Brain microvascular endothelial cell (primary cell): ENCODE results near the gene SUSD3.

ENCODE experiments used
- DNase-seq: peaks from one replicate; pipeline ENCODE4 v3.0.0-alpha.2; 2020
- H3K27ac ChIP-seq: fragments of 250-450 bp; sonication (Bioruptor Pico); 2 replicates; pipeline ENCODE4 v1.5.1; 2020; ENCODE audit warnings: mild to moderate bottlenecking, moderate library complexity
- H3K27me3 ChIP-seq: fragments of 250-450 bp; sonication (Bioruptor Pico); replicated peaks from 2 replicates; pipeline ENCODE4 v1.5.1; 2020; ENCODE audit warnings: mild to moderate bottlenecking
- H3K36me3 ChIP-seq: fragments of 250-450 bp; sonication (Bioruptor Pico); replicated peaks from 2 replicates; pipeline ENCODE4 v1.5.1; 2020; ENCODE audit warnings: mild to moderate bottlenecking
- H3K4me3 ChIP-seq: 2 replicates; pipeline ENCODE4 v1.5.1; 2011; ENCODE audit warnings: low read depth, mild to moderate bottlenecking, control low read depth, low read length, moderate library complexity
- CTCF ChIP-seq: IDR thresholded peaks from 2 replicates; pipeline ENCODE4 v1.5.1; 2011; ENCODE audit warnings: low read depth, mild to moderate bottlenecking, moderate library complexity, low read length, control low read depth, inconsistent platforms; ENCODE audit errors: missing control alignments
- in situ Hi-C: cut with HindIII; loops from 2 replicates; pipeline ENCODE4 v1.10.0; 2017; ENCODE audit warnings: low sequenced_read_pairs, low pct_ligation_motif_present

SUSD3 gene

GRCh38 chr9:93091056-93091452 is 32.6 kb downstream of the SUSD3 start:
- DNase-seq = no peak
- no peaks in the 10 kb centered on the region for H3K27me3 ChIP-seq
- H3K36me3 ChIP-seq = no peaks in the 10 kb centered on the region
- H3K27ac ChIP-seq = no peak overlapping the region
- in situ Hi-C loops = no loop called here
- no peak for TF ChIP-seq CTCF
- no peak overlapping the region for H3K4me3 ChIP-seq

GRCh38 chr9:93091453-93092081 is 33.1 kb downstream of the SUSD3 start:
- no peak for TF ChIP-seq CTCF
- in situ Hi-C loops = no loop called here
- Histone ChIP-seq H3K27me3 (no peaks in the 10 kb centered on the region), H3K27ac (peak overlapping the region; percentile 29), H3K36me3 (no peaks in the 10 kb centered on the region), H3K4me3 (no peak overlapping the region)
- peak; percentile 93 for DNase-seq

GRCh38 chr9:93092251-93092991 is 33.9 kb downstream of the SUSD3 start:
- DNase-seq = no peak
- no peak overlapping the region for H3K4me3 ChIP-seq
- H3K27ac ChIP-seq = peak overlapping the region; percentile 29
- no peaks in the 10 kb centered on the region for H3K27me3 ChIP-seq
- TF ChIP-seq CTCF = no peak
- in situ Hi-C loops = no loop called here
- H3K36me3 ChIP-seq = no peaks in the 10 kb centered on the region

- H3K4me3 ChIP-seq = no peak overlapping the region
- TF ChIP-seq CTCF = no peak
- DNase-seq = no peak
- no peaks in the 10 kb centered on the region for H3K27me3 ChIP-seq
- H3K27ac ChIP-seq = no peak overlapping the region
- no peaks in the 10 kb centered on the region for H3K36me3 ChIP-seq
- in situ Hi-C loops = no loop called here
Observed at GRCh38 chr9:93093127-93093876, 34.8 kb downstream of the SUSD3 start.

- no peaks in the 10 kb centered on the region for H3K36me3 ChIP-seq
- in situ Hi-C loops = no loop called here
- no peak for DNase-seq
- TF ChIP-seq CTCF = no peak
- H3K27ac ChIP-seq = no peak overlapping the region
- no peak overlapping the region for H3K4me3 ChIP-seq
- no peaks in the 10 kb centered on the region for H3K27me3 ChIP-seq
Observed at GRCh38 chr9:93093877-93094657, 35.6 kb downstream of the SUSD3 start.
